H1 (cell line): ENCODE data around the gene CCNY. TPM values are rescaled to one million over a fixed set of nuclear protein-coding genes. Genes with fewer than 3 reads are reported as not detected.

Experiments
- CTCF ChIA-PET: fragments of 300-600 bp; sonication (Branson Sonifier 250); formaldehyde crosslinking; loops from one replicate; lab custom pipeline; 2021; ENCODE audit not compliant: partially characterized antibody; lab: Charles Lee
- POLR2A ChIA-PET: fragments of 300-600 bp; sonication (Branson Sonifier 250); formaldehyde crosslinking; loops from one replicate; lab custom pipeline; 2021; ENCODE audit warnings: inconsistent platforms; ENCODE audit not compliant: partially characterized antibody; lab: Charles Lee
- DNase-seq, 2 experiments: peaks; one replicate each; pipeline versions ENCODE4 v3.0.0 to v3.0.0-alpha.2; 2010 to 2022; ENCODE audit warnings: low spot score in 2 of 2, low read depth in 1 of 2, mixed read lengths in 1 of 2
- FAIRE-seq: peaks from 2 replicates; lab custom pipeline; 2011; peaks lifted over from hg19 to GRCh38; lab: Jason Lieb, UNC
- H2AFZ ChIP-seq: 2 replicates; pipeline ENCODE4 v1.8.1; 2012; ENCODE audit warnings: low read length, inconsistent platforms
- H2AK5ac ChIP-seq: 2 replicates; pipeline ENCODE4 v1.6.1; 2013; ENCODE audit warnings: low read depth, low read length
- H2BK120ac ChIP-seq: replicated peaks from 2 replicates; pipeline ENCODE3; 2013; ENCODE audit warnings: low read depth, low read length, inconsistent platforms
- H2BK12ac ChIP-seq: 2 replicates; pipeline ENCODE4 v1.6.1; 2013; ENCODE audit warnings: low read depth, low read length
- H2BK15ac ChIP-seq: 2 replicates; pipeline ENCODE4 v1.6.1; 2013; ENCODE audit warnings: low read length
- H2BK20ac ChIP-seq: 2 replicates; pipeline ENCODE4 v1.6.1; 2013; ENCODE audit warnings: low read length
- H2BK5ac ChIP-seq: 2 replicates; pipeline ENCODE4 v1.6.1; 2013; ENCODE audit warnings: low read depth, low read length
- H3K14ac ChIP-seq: 2 replicates; pipeline ENCODE4 v1.6.1; 2013; ENCODE audit warnings: inconsistent platforms; ENCODE audit not compliant: insufficient read length
- H3K18ac ChIP-seq: 2 replicates; pipeline ENCODE4 v1.6.1; 2013; ENCODE audit warnings: low read length; ENCODE audit errors: extremely low read depth
- H3K23ac ChIP-seq: 2 replicates; pipeline ENCODE4 v1.6.1; 2013; ENCODE audit warnings: inconsistent platforms; ENCODE audit not compliant: insufficient read length
- H3K23me2 ChIP-seq: 2 replicates; pipeline ENCODE4 v1.6.1; 2013; ENCODE audit warnings: low read depth, low read length
- H3K27ac ChIP-seq: 2 replicates; pipeline ENCODE4 v1.6.1; 2011; ENCODE audit warnings: low read depth, low read length, inconsistent platforms
- H3K27me3 ChIP-seq, 4 experiments: replicated peaks in 1 of 4; 1 replicate in 1 of 4; 2 replicates in 3 of 4; pipeline versions ENCODE4 v1.6.1 to v1.8.1; 2011 to 2013; ENCODE audit warnings: low read length in 3 of 4, mild to moderate bottlenecking in 3 of 4, inconsistent platforms in 2 of 4, mixed read lengths in 2 of 4, moderate library complexity in 1 of 4; ENCODE audit not compliant: control insufficient read depth in 3 of 4, insufficient read depth in 3 of 4; ENCODE audit errors: extremely low read depth in 1 of 4
- H3K36me3 ChIP-seq, 4 experiments: 2 replicates each; pipeline versions ENCODE4 v1.6.1 to v1.8.1; 2011 to 2013; ENCODE audit warnings: mild to moderate bottlenecking in 4 of 4, low read length in 3 of 4, moderate library complexity in 2 of 4, control low read depth in 1 of 4, inconsistent platforms in 1 of 4; ENCODE audit not compliant: insufficient read depth in 4 of 4, control insufficient read depth in 2 of 4
- H3K4ac ChIP-seq: replicated peaks from 2 replicates; pipeline ENCODE3; 2013; ENCODE audit warnings: low read length, low read depth, mixed read lengths, inconsistent platforms; ENCODE audit not compliant: insufficient read length
- H3K4me1 ChIP-seq, 4 experiments: replicated peaks in 1 of 4; 1 replicate in 1 of 4; 2 replicates in 3 of 4; pipeline versions ENCODE4 v1.6.1 to v1.8.1; 2011 to 2013; ENCODE audit warnings: low read length in 3 of 4, inconsistent platforms in 2 of 4, mixed read lengths in 1 of 4; ENCODE audit not compliant: insufficient read depth in 4 of 4, control insufficient read depth in 3 of 4
- H3K4me2 ChIP-seq, 2 experiments: 2 replicates each; pipeline versions ENCODE4 v1.6.1 to v1.8.1; 2011 to 2013; ENCODE audit warnings: low read depth in 2 of 2, low read length in 2 of 2, control low read depth in 1 of 2, inconsistent platforms in 1 of 2, mild to moderate bottlenecking in 1 of 2; ENCODE audit not compliant: insufficient read depth in 1 of 2
- H3K4me3 ChIP-seq, 4 experiments: fragments of 200-600, 300-600 bp in 1 of 4; sonication (generic), shearing (Covaris generic), sonication (Bioruptor Twin) in 1 of 4; 2 replicates each; pipeline versions ENCODE4 v1.5.1 to v1.8.1; 2011 to 2016; ENCODE audit warnings: low read length in 4 of 4, low read depth in 3 of 4, control low read depth in 2 of 4, inconsistent platforms in 2 of 4, mild to moderate bottlenecking in 2 of 4, mixed read lengths in 1 of 4, moderate library complexity in 1 of 4; ENCODE audit not compliant: insufficient read depth in 2 of 4; ENCODE audit errors: extremely low read depth in 1 of 4
- H3K56ac ChIP-seq: replicated peaks from 2 replicates; pipeline ENCODE3; 2013; ENCODE audit warnings: low read depth, mild to moderate bottlenecking, mixed read lengths, low read length, inconsistent platforms; ENCODE audit not compliant: insufficient read length
- H3K79me1 ChIP-seq: 2 replicates; pipeline ENCODE4 v1.6.1; 2013; ENCODE audit warnings: low read depth, low read length, control low read depth
- H3K79me2 ChIP-seq, 2 experiments: 2 replicates each; pipeline versions ENCODE4 v1.6.1 to v1.8.1; 2012 to 2013; ENCODE audit warnings: low read length in 2 of 2, mild to moderate bottlenecking in 2 of 2, inconsistent platforms in 1 of 2; ENCODE audit not compliant: insufficient read depth in 2 of 2, control insufficient read depth in 1 of 2
- H3K9ac ChIP-seq, 4 experiments: replicated peaks in 1 of 4; 1 replicate in 1 of 4; 2 replicates in 3 of 4; pipeline versions ENCODE4 v1.6.1 to v1.8.1; 2011 to 2013; ENCODE audit warnings: low read depth in 3 of 4, low read length in 3 of 4, control low read depth in 2 of 4, mild to moderate bottlenecking in 2 of 4, moderate library complexity in 2 of 4, inconsistent platforms in 1 of 4; ENCODE audit errors: extremely low read depth in 1 of 4
- H3K9me3 ChIP-seq, 2 experiments: 2 replicates each; pipeline versions ENCODE4 v1.6.1 to v1.8.1; 2012 to 2013; ENCODE audit warnings: mild to moderate bottlenecking in 2 of 2, moderate library complexity in 2 of 2, control low read depth in 1 of 2, inconsistent platforms in 1 of 2, low read depth in 1 of 2, low read length in 1 of 2, mixed read lengths in 1 of 2; ENCODE audit not compliant: insufficient read depth in 2 of 2
- H4K20me1 ChIP-seq, 2 experiments: replicated peaks in 1 of 2; 2 replicates each; pipeline versions ENCODE3 to v1.8.1; 2011 to 2013; ENCODE audit warnings: inconsistent platforms in 2 of 2, low read length in 2 of 2, mild to moderate bottlenecking in 1 of 2; ENCODE audit not compliant: insufficient read depth in 2 of 2, control insufficient read depth in 1 of 2
- H4K5ac ChIP-seq: 2 replicates; pipeline ENCODE4 v1.6.1; 2013; ENCODE audit warnings: low read length, low read depth, mixed read lengths, inconsistent platforms; ENCODE audit not compliant: insufficient read length
- H4K8ac ChIP-seq: 2 replicates; pipeline ENCODE4 v1.8.0; 2013; ENCODE audit warnings: mild to moderate bottlenecking, moderate library complexity, low read length, inconsistent platforms; ENCODE audit not compliant: insufficient read depth; ENCODE audit errors: extremely low read depth
- H4K91ac ChIP-seq: replicated peaks from 2 replicates; pipeline ENCODE3; 2013; ENCODE audit warnings: low read length, mixed read lengths, inconsistent platforms; ENCODE audit not compliant: insufficient read length
- KDM4A ChIP-seq: IDR thresholded peaks from one replicate; pipeline ENCODE4 v1.7.1; 2012; ENCODE audit warnings: low read depth, mild to moderate bottlenecking, moderate library complexity, low read length, inconsistent platforms; ENCODE audit not compliant: severe bottlenecking
- WGBS, 2 experiments: shearing (Covaris generic) in 1 of 2; methylation state at CpG; one replicate each; pipeline versions ENCODE4 v1.1.6 to v1.1.7; 2013 to 2015; ENCODE audit warnings: low lambda C conversion rate in 2 of 2, mixed read lengths in 2 of 2, inconsistent platforms in 1 of 2, low coverage in 1 of 2, missing lambda C conversion rate in 1 of 2; ENCODE audit not compliant: insufficient replicate concordance in 2 of 2, insufficient coverage in 1 of 2, insufficient read length in 1 of 2; ENCODE audit errors: extremely low coverage in 1 of 2, missing lambda C conversion rate in 1 of 2; 5-methylcytosine and 5-hydroxymethylcytosine counted together
- polyA plus RNA-seq, 7 experiments: library from polyadenylated mRNA; depleted of rRNA in 3 of 7; stranded (reverse) in 5 of 7; unstranded in 2 of 7; fragments of >200 nt in 5 of 7; fragments of 200-250 nt in 2 of 7; gene quantifications; 1 replicate in 5 of 7; 2 replicates in 1 of 7; 4 replicates in 1 of 7; pipeline versions ENCODE4 v1.2.1 to v1.2.3, GENCODE V29; 2011 to 2013; ENCODE audit warnings: missing spikeins in 2 of 7, mixed read lengths in 2 of 7
- total RNA-seq: library from RNA; stranded (reverse); fragmentation: NEBNext Ultra II Directional; extraction: Animal tissue kit (Norgen Biotek cat#: 25700); gene quantifications from 2 replicates; pipeline ENCODE4 v1.2.1, GENCODE V29; 2021

The CCNY gene
- total and polyA plus RNA-seq, 2 of the 8 experiments (the other 6 are each of a cell fraction or from before 2014, with no cell fraction given), result 25.3 to 68.2 TPM

- Histone ChIP-seq H2BK5ac (no peak overlapping the region), H3K23me2 (no peaks in the 10 kb centered on the region; the same call in 1 of the 2 replicates), H2BK12ac (no peak overlapping the region), H2BK15ac (no peak overlapping the region), H3K79me1 (no peaks in the 10 kb centered on the region), H3K4me2 (no peak overlapping the region), H3K56ac (no peak overlapping the region), H2AK5ac (no peak overlapping the region), H3K9ac (no peak overlapping the region), H3K4me1 (no peaks in the 10 kb centered on the region), H3K36me3 (no peaks in the 10 kb centered on the region), H3K14ac (no peak overlapping the region), H4K20me1 (no peaks in the 10 kb centered on the region), H2BK20ac (no peak overlapping the region), H3K4me3 (no peak overlapping the region), H3K27me3 (no peaks in the 10 kb centered on the region), H3K18ac (no peak overlapping the region), H3K9me3 (no peaks in the 10 kb centered on the region), H3K79me2 (no peaks in the 10 kb centered on the region), H4K8ac (no peak overlapping the region), H3K4ac (no peak overlapping the region), H4K91ac (no peak overlapping the region), H3K27ac (no peak overlapping the region), H4K5ac (no peak overlapping the region), H2BK120ac (no peak overlapping the region), H3K23ac (no peak overlapping the region), H2AFZ (no peak overlapping the region)
- DNase-seq (no peak), FAIRE-seq (no peak)
- TF ChIP-seq KDM4A, result no peak
- 87% methylated on average over 1 of the region's 1 CpG; no CpG with 5 or more reads in 1 of the 2 experiments for WGBS, 2 experiments
- CTCF ChIA-PET, result interaction anchor here (0.7 to 1.2 kb wide), 2 partner anchors 36 to 87 kb away, joined by 3 read pairs; no protein-coding TSS in a partner anchor
- POLR2A ChIA-PET, result no interaction called here
Observed at GRCh38 chr10:35294506-35294905, 41.8 kb upstream of the CCNY start.
